HG03439 (cell line): ENCODE results near the gene C9orf50.
"Not testable (repeated sequence)": the region's sequence is repeated elsewhere in the genome, so short reads cannot be mapped to it uniquely, and the experiment has no call there.

Experiments used
- ATAC-seq: cut with Tn5 transposase; IDR thresholded peaks from one replicate; pipeline ENCODE4 v1.9.1; 2021; ENCODE audit warnings: mild to moderate bottlenecking, moderate library complexity; ENCODE audit not compliant: unreplicated experiment

Gene C9orf50

GRCh38 chr9:129594632-129595031 lies 26.3 kb downstream of the C9orf50 start:
- ATAC-seq, result no peak

- ATAC-seq, result not testable (repeated sequence)
Observed at GRCh38 chr9:129592790-129593189, 28.1 kb downstream of the C9orf50 start.

DNA sequence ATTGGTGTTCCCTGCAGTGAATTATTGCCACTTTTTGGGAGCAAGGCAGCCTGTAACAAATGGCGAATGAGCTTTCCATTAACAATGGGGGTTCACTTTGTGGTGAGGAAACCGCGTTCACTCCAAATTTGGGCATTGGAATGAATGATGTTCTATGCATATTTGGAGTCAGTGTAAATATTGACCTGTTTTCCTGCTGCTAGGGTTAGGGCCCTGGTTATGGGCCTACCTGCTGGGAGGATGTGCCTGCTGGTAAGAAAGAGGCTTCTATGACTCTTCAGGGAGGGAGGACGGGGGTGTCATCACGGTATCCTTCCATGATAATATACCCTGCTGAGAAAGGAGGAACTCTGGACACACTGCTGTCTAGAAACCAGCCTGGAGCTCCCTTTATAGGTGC lies 29.0 kb downstream of the C9orf50 start:
- ATAC-seq, result no peak

DNA sequence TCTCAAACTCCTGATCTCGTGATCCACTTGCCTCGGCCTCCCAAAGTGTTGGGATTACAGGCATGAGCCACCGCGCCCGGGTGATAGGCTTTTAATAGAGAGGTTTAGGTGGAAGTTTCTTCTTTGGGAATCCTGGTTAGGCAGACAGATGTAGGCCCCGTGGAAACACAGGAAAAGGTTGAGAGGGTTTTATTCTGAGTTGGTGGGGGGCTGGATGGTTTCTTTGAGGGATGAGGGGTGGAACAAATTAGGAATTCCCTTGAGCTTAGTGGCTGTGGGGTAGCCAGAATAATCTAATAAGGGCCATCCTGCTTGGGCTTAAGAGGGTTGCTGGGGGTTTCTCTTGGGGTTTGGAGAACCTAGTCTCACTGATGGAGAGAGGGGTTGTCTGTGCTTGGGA lies 30.4 kb downstream of the C9orf50 start:
- no peak for ATAC-seq

DNA sequence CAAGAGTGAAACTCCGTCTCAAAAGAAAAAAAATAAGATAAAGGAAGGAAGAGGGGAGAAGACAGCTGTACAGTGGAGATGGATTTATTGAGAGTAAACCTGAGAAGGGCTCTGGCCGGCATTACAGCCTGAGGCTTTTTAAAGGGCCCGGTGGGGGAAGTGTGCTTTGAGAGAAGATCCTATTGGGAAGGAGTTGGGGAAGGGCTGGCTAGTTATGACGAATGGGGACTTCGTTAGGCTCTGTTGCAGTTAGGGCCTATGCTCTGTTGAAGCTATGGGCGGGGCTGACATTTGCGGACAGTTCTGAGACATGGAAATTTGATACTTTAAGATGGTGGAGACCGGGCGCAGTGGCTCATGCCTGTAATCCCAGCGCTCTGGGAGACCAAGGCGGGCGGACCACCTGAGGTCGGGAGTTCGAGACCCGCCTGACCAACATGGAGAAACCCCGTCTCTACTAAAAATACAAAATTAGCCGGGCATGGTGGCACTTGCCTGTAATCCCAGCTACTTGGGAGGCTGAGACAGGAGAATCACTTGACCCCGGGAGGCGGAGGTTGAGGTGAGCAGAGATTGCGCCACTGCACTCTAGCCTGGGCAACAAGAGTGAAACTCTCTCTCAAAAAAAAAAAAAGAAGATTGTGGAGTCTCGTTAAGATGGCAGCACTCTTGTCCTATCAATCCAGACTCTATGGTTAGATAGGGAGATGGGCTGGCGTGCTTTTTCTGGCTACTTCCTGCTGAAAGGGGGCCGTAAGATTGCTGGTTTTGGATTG lies 33.2 kb downstream of the C9orf50 start:
- no peak for ATAC-seq

- ATAC-seq, result no peak
Observed at GRCh38 chr9:129586685-129587084, 34.2 kb downstream of the C9orf50 start.

- ATAC-seq, result no peak
Observed at GRCh38 chr9:129586245-129586644, 34.7 kb downstream of the C9orf50 start.

DNA sequence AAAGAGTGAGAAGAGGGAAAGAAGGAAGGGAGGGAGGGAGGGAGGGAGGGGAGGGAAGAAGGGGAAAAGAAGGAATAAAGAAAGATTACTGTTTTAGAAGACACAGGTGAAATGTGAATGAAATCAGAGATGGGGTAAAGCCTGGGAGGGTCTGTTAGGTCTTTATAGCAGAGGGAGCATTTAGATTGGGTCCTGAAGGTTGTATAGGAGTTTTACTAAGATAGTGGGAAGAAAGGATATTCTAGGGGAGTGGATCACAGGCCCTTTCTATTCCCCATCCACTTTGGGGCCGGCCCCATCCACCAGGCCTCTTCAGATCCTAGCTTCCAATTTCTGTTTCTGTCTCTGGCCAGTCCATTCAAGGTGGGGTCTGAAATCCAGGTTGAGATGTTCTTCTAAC lies 35.5 kb downstream of the C9orf50 start:
- no peak for ATAC-seq

DNA sequence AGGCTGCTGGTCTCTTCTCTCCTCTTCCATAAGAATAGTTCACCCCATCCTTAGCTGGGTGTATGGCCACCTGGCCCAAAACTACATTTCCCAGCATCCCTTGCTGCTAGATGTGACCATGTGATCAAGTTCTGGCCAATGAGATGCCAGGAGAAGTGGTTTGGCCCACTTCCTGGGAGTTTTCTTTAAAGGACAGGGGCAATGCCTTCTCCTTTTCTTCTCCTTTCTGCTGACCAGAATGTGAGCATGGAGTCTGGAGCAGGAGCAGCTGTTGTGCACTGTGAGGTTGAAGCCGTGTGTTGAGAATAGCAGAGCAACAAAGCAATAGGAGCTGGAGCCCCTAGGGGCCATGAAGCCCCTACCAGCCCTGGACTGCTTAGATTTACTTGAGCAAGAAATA lies 36.8 kb downstream of the C9orf50 start:
- ATAC-seq, result no peak

DNA sequence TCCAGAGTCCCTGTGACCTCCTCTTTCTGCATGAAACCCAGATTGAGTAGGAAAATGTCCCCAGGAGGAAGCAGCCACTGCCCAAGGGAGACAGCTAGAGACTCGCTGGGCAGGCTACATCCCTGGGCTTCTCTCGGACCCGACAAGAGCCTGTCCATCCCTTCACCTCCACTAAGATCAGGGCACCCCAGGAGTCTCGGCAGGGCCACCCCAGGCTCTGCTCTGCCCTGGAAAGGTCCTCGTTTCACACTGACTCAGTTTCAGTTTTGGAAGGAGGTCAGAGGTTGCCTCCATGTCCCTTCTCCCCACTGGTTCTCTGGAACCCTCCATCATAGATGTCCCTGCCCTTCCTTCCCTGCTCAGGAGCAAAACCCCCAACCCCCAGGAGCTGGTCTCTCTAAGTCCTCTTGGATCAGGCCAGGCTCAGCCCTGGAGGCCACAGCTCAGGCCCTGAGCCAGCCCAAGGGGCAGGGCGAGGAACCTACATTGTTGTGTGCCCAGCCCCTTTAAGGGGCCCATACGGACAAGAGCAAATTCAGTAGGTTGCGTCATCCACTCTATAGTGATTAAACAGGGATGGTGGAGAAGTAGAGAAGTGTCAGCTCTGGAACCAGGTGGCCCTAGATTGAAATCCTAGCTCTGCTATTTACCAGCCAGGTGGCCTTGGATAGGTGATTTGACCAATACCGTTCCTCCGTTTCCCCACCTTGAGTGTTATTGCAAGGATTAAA lies 37.4 kb downstream of the C9orf50 start:
- no peak for ATAC-seq

- ATAC-seq, result no peak
Observed at GRCh38 chr9:129582855-129583254, 38.0 kb downstream of the C9orf50 start.

DNA sequence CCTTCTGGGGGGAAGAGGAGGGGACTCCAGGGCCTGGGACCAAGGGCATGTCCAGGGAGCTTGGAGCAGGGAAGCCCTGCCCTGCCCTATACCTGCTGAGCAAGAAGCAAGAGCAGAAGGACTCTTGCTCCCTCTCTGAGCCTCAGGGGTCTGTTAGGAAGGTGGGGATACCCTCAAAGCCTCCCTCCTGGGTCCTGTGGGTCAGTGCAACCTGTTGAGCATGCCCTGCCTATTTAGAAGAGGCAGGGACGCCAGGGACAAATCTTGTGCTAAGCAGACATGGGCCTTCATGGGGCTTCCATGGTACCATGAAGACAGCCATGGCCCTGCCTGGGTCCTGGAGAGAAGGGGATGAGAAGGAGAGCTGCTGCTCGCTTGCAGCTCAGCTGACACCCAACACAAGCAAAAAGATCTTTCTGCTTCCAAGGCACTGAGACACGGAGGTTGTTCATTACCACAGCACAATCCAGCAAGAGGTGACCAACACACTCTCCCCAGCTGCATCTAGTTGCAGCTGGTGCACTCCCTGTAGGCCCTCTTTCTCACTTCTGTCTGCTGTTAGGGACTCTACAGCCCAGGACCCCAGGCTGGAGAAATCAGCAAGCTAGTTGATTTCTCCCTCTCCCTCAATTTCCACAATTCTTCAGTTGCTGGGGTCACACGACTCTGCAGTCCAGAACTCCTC lies 39.3 kb downstream of the C9orf50 start:
- no peak for ATAC-seq

- ATAC-seq, result no peak
Observed at GRCh38 chr9:129580211-129580915, 40.5 kb downstream of the C9orf50 start.

DNA sequence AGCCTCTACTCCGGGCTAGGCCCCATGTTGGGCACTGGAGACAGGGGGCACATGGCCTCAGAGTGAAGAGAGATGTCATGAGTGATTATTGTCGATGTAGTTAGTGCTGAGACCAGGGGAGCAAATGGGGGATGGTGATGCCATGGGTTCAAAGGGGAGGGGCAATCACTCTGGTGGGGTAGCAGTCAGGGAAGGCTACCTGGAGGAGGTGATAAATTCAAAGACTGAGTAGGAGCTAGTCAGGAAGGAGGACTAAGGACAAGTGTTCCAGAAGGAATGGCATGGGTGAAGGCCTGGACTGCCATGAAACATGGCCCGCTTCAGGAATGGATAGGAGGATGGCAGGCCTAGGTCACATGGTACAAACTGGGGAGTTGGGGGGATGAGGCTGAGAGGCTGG lies 41.6 kb downstream of the C9orf50 start:
- ATAC-seq, result no peak

- ATAC-seq, result no peak
Observed at GRCh38 chr9:129576546-129577543, 44.1 kb downstream of the C9orf50 start.

GRCh38 chr9:129575818-129576217 lies 45.1 kb downstream of the C9orf50 start:
- ATAC-seq, result no peak

DNA sequence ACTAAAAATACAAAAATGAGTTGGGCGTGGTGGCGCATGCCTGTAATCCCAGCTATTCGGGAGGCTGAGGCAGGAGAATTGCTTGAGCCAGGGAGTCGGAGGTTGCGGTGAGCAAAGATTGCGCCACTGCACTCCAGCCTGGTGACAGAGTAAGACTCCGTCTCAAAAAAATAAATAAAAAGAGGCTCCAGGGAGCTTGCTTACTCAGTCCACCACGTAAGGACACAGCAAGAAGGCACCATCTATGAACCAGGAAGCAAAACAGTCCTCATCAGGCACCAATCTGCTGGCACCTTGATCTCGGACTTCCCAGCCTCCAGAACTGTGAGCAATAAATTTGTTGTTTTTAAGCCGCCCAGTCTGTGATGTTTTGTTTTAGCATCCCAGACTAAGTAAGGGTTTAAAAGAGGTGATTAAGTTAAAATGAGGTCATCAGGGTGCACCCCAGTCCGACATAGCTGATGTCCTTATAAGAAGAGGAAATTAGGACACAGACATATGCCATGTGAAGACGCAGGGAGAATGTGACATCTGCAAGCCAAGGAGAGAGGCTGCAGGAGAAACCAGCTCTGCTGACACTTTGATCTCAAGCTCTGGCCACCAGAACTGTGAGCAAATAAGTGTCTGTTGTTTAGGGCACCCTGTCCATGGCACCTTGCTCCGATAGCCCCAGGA lies 45.9 kb downstream of the C9orf50 start:
- ATAC-seq, result no peak

GRCh38 chr9:129573977-129574376 lies 46.9 kb downstream of the C9orf50 start:
- ATAC-seq, result no peak

GRCh38 chr9:129572517-129572916 lies 48.4 kb downstream of the C9orf50 start:
- no peak for ATAC-seq
